Peyer's patch (tissue), 4 donors: ENCODE results near the gene BAHCC1. TPM values are rescaled to one million over a fixed set of nuclear protein-coding genes. Genes with fewer than 3 reads are reported as not detected.

ENCODE experiments used
- DNase-seq, 3 donors: peaks; one replicate each; pipeline ENCODE4 v3.0.0-alpha.2; 2017 to 2019
- H3K27ac ChIP-seq, 4 donors: fragments of 200-600 bp; sonication (generic); one replicate each; pipeline ENCODE4 v1.5.1; 2016 to 2019
- H3K27me3 ChIP-seq, 2 donors: fragments of 200-600 bp; sonication (generic); one replicate each; pipeline ENCODE4 v1.5.1; 2019
- H3K36me3 ChIP-seq, 3 donors: fragments of 200-600 bp; sonication (generic); one replicate each; pipeline ENCODE4 v1.5.1; 2016 to 2019
- H3K4me1 ChIP-seq, 4 donors: fragments of 200-600 bp; sonication (generic); one replicate each; pipeline ENCODE4 v1.5.1; 2016 to 2019
- H3K4me3 ChIP-seq, 4 donors: fragments of 200-600 bp; sonication (generic); 1 replicate in 3 of 4; 2 replicates in 1 of 4; pipeline ENCODE4 v1.5.1; 2016 to 2019; ENCODE audit warnings: mild to moderate bottlenecking in 1 of 4
- H3K9me3 ChIP-seq, 4 donors: fragments of 200-600 bp; sonication (generic); one replicate each; pipeline ENCODE4 v1.5.1; 2016 to 2019; ENCODE audit warnings: mild to moderate bottlenecking in 1 of 4
- CTCF ChIP-seq, 6 experiments: fragments of 450-650 bp in 4 of 6; fragments of 200-600 bp in 2 of 6; sonication (generic) in 1 of 6; IDR thresholded peaks; one replicate each; pipeline ENCODE4 v1.5.1; 2017 to 2019; ENCODE audit warnings: antibody characterized with exemption in 6 of 6, mild to moderate bottlenecking in 3 of 6, moderate library complexity in 1 of 6
- POLR2A ChIP-seq, 2 donors: fragments of 450-650 bp; IDR thresholded peaks; one replicate each; pipeline ENCODE4 v1.5.1; 2017; ENCODE audit warnings: antibody characterized with exemption in 2 of 2, mild to moderate bottlenecking in 2 of 2, moderate library complexity in 2 of 2
- total RNA-seq, 4 donors: library from RNA; depleted of rRNA; stranded (reverse); fragments of >200 nt; gene quantifications; one replicate each; pipeline ENCODE4 v1.1.0, GENCODE V29; 2016

The BAHCC1 gene
- total RNA-seq, 4 donors from 2014 or later, result 11.6 to 43.0 (median 23.9) TPM

GRCh38 chr17:81453712-81454111 lies 58.5 kb downstream of the BAHCC1 start:
- no peaks in the 10 kb centered on the region for H3K27me3 ChIP-seq
- TF ChIP-seq POLR2A (IDR thresholded peaks at IDR 0.05) (no peak), CTCF (IDR thresholded peaks at IDR 0.05) (no peak)
- H3K4me3 ChIP-seq, result no peak overlapping the region
- peak in 2 of 3 donors; percentile 40 to 59 for DNase-seq
- H3K27ac ChIP-seq, result no peak overlapping the region
- no peaks in the 10 kb centered on the region for H3K9me3 ChIP-seq
- peaks cover 0 to 12% (median 0%) of the 10 kb centered on the region in 4 donors for H3K4me1 ChIP-seq
- H3K36me3 ChIP-seq, result peaks cover 0 to 5% (median 0%) of the 10 kb centered on the region in 3 donors

GRCh38 chr17:81454473-81454872 lies 59.2 kb downstream of the BAHCC1 start:
- peaks cover 0 to 13% (median 0%) of the 10 kb centered on the region in 3 donors for H3K36me3 ChIP-seq
- H3K27me3 ChIP-seq, result no peaks in the 10 kb centered on the region
- H3K4me1 ChIP-seq, result peaks cover 0 to 12% (median 0%) of the 10 kb centered on the region in 4 donors
- DNase-seq, result no peak
- no peak overlapping the region for H3K4me3 ChIP-seq
- no peak overlapping the region for H3K27ac ChIP-seq
- TF ChIP-seq CTCF (IDR thresholded peaks at IDR 0.05) (no peak), POLR2A (IDR thresholded peaks at IDR 0.05) (no peak)
- no peaks in the 10 kb centered on the region for H3K9me3 ChIP-seq

GRCh38 chr17:81455387-81455786 lies 60.1 kb downstream of the BAHCC1 start:
- Histone ChIP-seq H3K4me3 (no peak overlapping the region), H3K27me3 (no peaks in the 10 kb centered on the region), H3K4me1 (peaks cover 0 to 12% (median 0%) of the 10 kb centered on the region in 4 donors), H3K9me3 (no peaks in the 10 kb centered on the region), H3K27ac (no peak overlapping the region), H3K36me3 (peaks cover 0 to 21% (median 0%) of the 10 kb centered on the region in 3 donors)
- no peak for TF ChIP-seq CTCF (IDR thresholded peaks at IDR 0.05)
- no peak for TF ChIP-seq POLR2A (IDR thresholded peaks at IDR 0.05)
- DNase-seq, result no peak

GRCh38 chr17:81456091-81456490 lies 60.8 kb downstream of the BAHCC1 start:
- DNase-seq, result no peak
- Histone ChIP-seq H3K36me3 (peaks cover 0 to 24% (median 0%) of the 10 kb centered on the region in 3 donors), H3K27me3 (no peaks in the 10 kb centered on the region), H3K9me3 (no peaks in the 10 kb centered on the region), H3K4me1 (peaks cover 0 to 12% (median 0%) of the 10 kb centered on the region in 4 donors), H3K27ac (no peak overlapping the region), H3K4me3 (no peak overlapping the region)
- TF ChIP-seq CTCF (IDR thresholded peaks at IDR 0.05) (no peak), POLR2A (IDR thresholded peaks at IDR 0.05) (no peak)

GRCh38 chr17:81456798-81457197 lies 61.5 kb downstream of the BAHCC1 start:
- Histone ChIP-seq H3K27ac (no peak overlapping the region), H3K36me3 (peaks cover 0 to 30% (median 0%) of the 10 kb centered on the region in 3 donors), H3K4me3 (no peak overlapping the region), H3K9me3 (no peaks in the 10 kb centered on the region), H3K27me3 (no peaks in the 10 kb centered on the region), H3K4me1 (peaks cover 0 to 12% (median 0%) of the 10 kb centered on the region in 4 donors)
- DNase-seq, result no peak
- TF ChIP-seq CTCF (IDR thresholded peaks at IDR 0.05) (no peak), POLR2A (IDR thresholded peaks at IDR 0.05) (no peak)

- Histone ChIP-seq H3K4me3 (no peak overlapping the region), H3K4me1 (peaks cover 0 to 12% (median 0%) of the 10 kb centered on the region in 4 donors), H3K9me3 (no peaks in the 10 kb centered on the region), H3K27me3 (no peaks in the 10 kb centered on the region), H3K36me3 (peaks cover 0 to 36% (median 0%) of the 10 kb centered on the region in 3 donors), H3K27ac (no peak overlapping the region)
- DNase-seq, result no peak
- TF ChIP-seq POLR2A (IDR thresholded peaks at IDR 0.05), result no peak
- TF ChIP-seq CTCF (IDR thresholded peaks at IDR 0.05), result no peak
Measured at GRCh38 chr17:81457401-81457800, 62.1 kb downstream of the BAHCC1 start.
